HEK293 (cell line): ENCODE data around the gene SCLT1.

Source experiments
- CTCF ChIA-PET: fragments of 350-600 bp; formaldehyde crosslinking; extraction: SDS; loops from one replicate; lab custom pipeline; 2021; ENCODE audit warnings: antibody characterized with exemption; lab: Yijun Ruan, JAX
- POLR2A ChIA-PET: fragments of 300-600 bp; formaldehyde crosslinking; extraction: SDS; loops from one replicate; lab custom pipeline; 2020; ENCODE audit warnings: antibody characterized with exemption, inconsistent platforms; lab: Yijun Ruan, JAX
- H3K27ac ChIP-seq: fragments of 200-500 bp; sonication (Bioruptor generic); 2 replicates; pipeline ENCODE4 v1.5.1; 2014; ENCODE audit warnings: low read depth, low read length, control low read depth, inconsistent platforms; ENCODE audit errors: extremely low read depth
- H3K36me3 ChIP-seq, 2 experiments: fragments of 200-500 bp in 1 of 2; sonication (Bioruptor generic) in 1 of 2; 1 replicate in 1 of 2; 2 replicates in 1 of 2; pipeline ENCODE4 v1.5.1; 2014 to 2017; ENCODE audit warnings: inconsistent platforms in 2 of 2, low read length in 2 of 2; ENCODE audit not compliant: control insufficient read depth in 2 of 2, insufficient read depth in 1 of 2
- H3K4me1 ChIP-seq: fragments of 200-500 bp; sonication (Bioruptor generic); 2 replicates; pipeline ENCODE4 v1.5.1; 2014; ENCODE audit warnings: mild to moderate bottlenecking, low read length, inconsistent platforms; ENCODE audit not compliant: control insufficient read depth, insufficient read depth
- H3K4me3 ChIP-seq: 2 replicates; pipeline ENCODE4 v1.5.1; 2011; ENCODE audit warnings: low read depth, mild to moderate bottlenecking, control low read depth, low read length, moderate library complexity
- H3K9me3 ChIP-seq: fragments of 200-500 bp; sonication (Bioruptor generic); 2 replicates; pipeline ENCODE4 v1.5.1; 2014; ENCODE audit warnings: low read depth, low read length, inconsistent platforms; ENCODE audit not compliant: control insufficient read depth, insufficient read depth
- CTCF ChIP-seq: fragments of 450-650 bp; formaldehyde crosslinking; IDR thresholded peaks from 2 replicates; pipeline ENCODE4 v1.5.1; 2016; ENCODE audit warnings: missing biosample characterization, missing genetic modification characterization
- GLIS1 ChIP-seq: fragments of 450-650 bp; formaldehyde crosslinking; IDR thresholded peaks from 2 replicates; pipeline ENCODE4 v1.5.1; 2016; ENCODE audit warnings: missing biosample characterization, missing genetic modification characterization
- HOXA7 ChIP-seq: sonication (generic); formaldehyde crosslinking; IDR thresholded peaks from 2 replicates; pipeline ENCODE4 v1.8.1; 2022; ENCODE audit warnings: missing genetic modification reagents, borderline replicate concordance
- OSR2 ChIP-seq: fragments of 450-650 bp; formaldehyde crosslinking; IDR thresholded peaks from 2 replicates; pipeline ENCODE4 v1.5.1; 2016; ENCODE audit warnings: missing biosample characterization, missing genetic modification characterization
- ZBTB1 ChIP-seq: fragments of 450-650 bp; formaldehyde crosslinking; IDR thresholded peaks from 2 replicates; pipeline ENCODE4 v1.5.1; 2016; ENCODE audit warnings: missing biosample characterization, missing genetic modification characterization
- ZNF155 ChIP-seq: fragments of 450-650 bp; formaldehyde crosslinking; IDR thresholded peaks from 2 replicates; pipeline ENCODE4 v1.5.1; 2016; ENCODE audit warnings: missing biosample characterization, missing genetic modification characterization
- ZNF169 ChIP-seq: fragments of 450-650 bp; formaldehyde crosslinking; IDR thresholded peaks from 2 replicates; pipeline ENCODE4 v1.5.1; 2016; ENCODE audit warnings: missing biosample characterization, missing genetic modification characterization
- ZNF175 ChIP-seq: fragments of 450-650 bp; formaldehyde crosslinking; IDR thresholded peaks from 2 replicates; pipeline ENCODE4 v1.5.1; 2016; ENCODE audit warnings: missing biosample characterization, missing genetic modification characterization
- ZNF221 ChIP-seq: fragments of 450-650 bp; formaldehyde crosslinking; IDR thresholded peaks from 2 replicates; pipeline ENCODE4 v1.5.1; 2017; ENCODE audit warnings: missing biosample characterization, missing genetic modification characterization, borderline replicate concordance
- ZNF26 ChIP-seq: fragments of 450-650 bp; formaldehyde crosslinking; IDR thresholded peaks from 2 replicates; pipeline ENCODE4 v1.5.1; 2016; ENCODE audit warnings: missing biosample characterization, missing genetic modification characterization
- ZNF311 ChIP-seq: fragments of 450-650 bp; formaldehyde crosslinking; IDR thresholded peaks from 2 replicates; pipeline ENCODE4 v1.5.1; 2017; ENCODE audit warnings: missing biosample characterization, missing genetic modification characterization, borderline replicate concordance
- ZNF341 ChIP-seq: fragments of 450-650 bp; formaldehyde crosslinking; IDR thresholded peaks from 2 replicates; pipeline ENCODE4; 2016; ENCODE audit warnings: low read depth, missing biosample characterization, missing genetic modification characterization
- ZNF350 ChIP-seq: fragments of 450-650 bp; formaldehyde crosslinking; IDR thresholded peaks from 2 replicates; pipeline ENCODE4 v1.5.0; 2017; ENCODE audit warnings: missing biosample characterization, mild to moderate bottlenecking, missing genetic modification characterization
- ZNF549 ChIP-seq: fragments of 450-650 bp; IDR thresholded peaks from 2 replicates; pipeline ENCODE4 v1.5.1; 2018; ENCODE audit warnings: missing biosample characterization, missing genetic modification characterization, mild to moderate bottlenecking, inconsistent platforms, moderate library complexity
- ZNF660 ChIP-seq: fragments of 450-650 bp; IDR thresholded peaks from 2 replicates; pipeline ENCODE4 v1.5.1; 2018; ENCODE audit warnings: missing biosample characterization, mild to moderate bottlenecking, missing genetic modification characterization
- ZSCAN16 ChIP-seq: fragments of 450-650 bp; formaldehyde crosslinking; IDR thresholded peaks from 2 replicates; pipeline ENCODE4 v1.5.1; 2016; ENCODE audit warnings: missing biosample characterization, missing genetic modification characterization
- ZSCAN23 ChIP-seq: fragments of 450-650 bp; formaldehyde crosslinking; IDR thresholded peaks from 2 replicates; pipeline ENCODE4 v1.5.1; 2016; ENCODE audit warnings: missing biosample characterization, missing genetic modification characterization
- TF ChIP-seq, protein P1 (sequence below): fragments of 450-650 bp; formaldehyde crosslinking; IDR thresholded peaks from 2 replicates; pipeline ENCODE4 v1.5.1; 2016; ENCODE audit warnings: missing biosample characterization, missing genetic modification characterization, low read depth
- TF ChIP-seq, protein P2 (sequence below): fragments of 450-650 bp; formaldehyde crosslinking; IDR thresholded peaks from 2 replicates; pipeline ENCODE4 v1.5.1; 2017; ENCODE audit warnings: missing biosample characterization, missing genetic modification characterization

The SCLT1 gene

DNA sequence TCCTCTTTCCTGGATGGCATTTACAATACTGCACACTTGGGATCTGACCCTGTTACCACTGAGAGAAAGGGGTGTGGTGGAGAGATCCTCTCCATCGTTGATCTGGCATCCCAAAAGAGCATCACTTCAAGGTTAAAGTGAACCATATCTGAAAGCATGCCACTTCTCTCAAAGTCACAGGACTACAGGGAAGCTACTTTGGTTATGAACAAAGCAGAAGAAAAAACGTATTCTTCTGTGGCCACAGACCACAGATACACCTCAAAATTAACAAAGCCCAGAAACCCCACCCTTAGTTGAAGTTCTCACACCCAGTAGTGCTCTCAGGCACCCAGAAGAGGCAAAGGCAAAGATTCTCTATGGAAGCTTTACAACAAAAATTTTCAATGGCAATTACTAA lies 175.6 kb downstream of the SCLT1 start:
- no peaks in the 10 kb centered on the region for H3K36me3 ChIP-seq
- POLR2A ChIA-PET: no interaction called here
- H3K4me3 ChIP-seq: no peak overlapping the region
- H3K27ac ChIP-seq: no peak overlapping the region
- CTCF ChIA-PET: no interaction called here
- TF ChIP-seq ZBTB1: no peak
- TF ChIP-seq, protein P1, sequence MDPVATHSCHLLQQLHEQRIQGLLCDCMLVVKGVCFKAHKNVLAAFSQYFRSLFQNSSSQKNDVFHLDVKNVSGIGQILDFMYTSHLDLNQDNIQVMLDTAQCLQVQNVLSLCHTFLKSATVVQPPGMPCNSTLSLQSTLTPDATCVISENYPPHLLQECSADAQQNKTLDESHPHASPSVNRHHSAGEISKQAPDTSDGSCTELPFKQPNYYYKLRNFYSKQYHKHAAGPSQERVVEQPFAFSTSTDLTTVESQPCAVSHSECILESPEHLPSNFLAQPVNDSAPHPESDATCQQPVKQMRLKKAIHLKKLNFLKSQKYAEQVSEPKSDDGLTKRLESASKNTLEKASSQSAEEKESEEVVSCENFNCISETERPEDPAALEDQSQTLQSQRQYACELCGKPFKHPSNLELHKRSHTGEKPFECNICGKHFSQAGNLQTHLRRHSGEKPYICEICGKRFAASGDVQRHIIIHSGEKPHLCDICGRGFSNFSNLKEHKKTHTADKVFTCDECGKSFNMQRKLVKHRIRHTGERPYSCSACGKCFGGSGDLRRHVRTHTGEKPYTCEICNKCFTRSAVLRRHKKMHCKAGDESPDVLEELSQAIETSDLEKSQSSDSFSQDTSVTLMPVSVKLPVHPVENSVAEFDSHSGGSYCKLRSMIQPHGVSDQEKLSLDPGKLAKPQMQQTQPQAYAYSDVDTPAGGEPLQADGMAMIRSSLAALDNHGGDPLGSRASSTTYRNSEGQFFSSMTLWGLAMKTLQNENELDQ: no peak
- no peak for TF ChIP-seq ZNF155 (tag by site-specific recombination)
- H3K4me1 ChIP-seq: no peaks in the 10 kb centered on the region
- H3K9me3 ChIP-seq: no peaks in the 10 kb centered on the region

- Histone ChIP-seq H3K4me1 (no peaks in the 10 kb centered on the region), H3K9me3 (no peaks in the 10 kb centered on the region), H3K27ac (no peak overlapping the region), H3K4me3 (no peak overlapping the region), H3K36me3 (no peaks in the 10 kb centered on the region)
- ChIA-PET CTCF (no interaction called here), POLR2A (no interaction called here)
- TF ChIP-seq ZNF26 (no peak), ZSCAN16 (tag by site-specific recombination) (no peak), ZNF350 (no peak)
- TF ChIP-seq, protein P2, sequence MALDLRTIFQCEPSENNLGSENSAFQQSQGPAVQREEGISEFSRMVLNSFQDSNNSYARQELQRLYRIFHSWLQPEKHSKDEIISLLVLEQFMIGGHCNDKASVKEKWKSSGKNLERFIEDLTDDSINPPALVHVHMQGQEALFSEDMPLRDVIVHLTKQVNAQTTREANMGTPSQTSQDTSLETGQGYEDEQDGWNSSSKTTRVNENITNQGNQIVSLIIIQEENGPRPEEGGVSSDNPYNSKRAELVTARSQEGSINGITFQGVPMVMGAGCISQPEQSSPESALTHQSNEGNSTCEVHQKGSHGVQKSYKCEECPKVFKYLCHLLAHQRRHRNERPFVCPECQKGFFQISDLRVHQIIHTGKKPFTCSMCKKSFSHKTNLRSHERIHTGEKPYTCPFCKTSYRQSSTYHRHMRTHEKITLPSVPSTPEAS (tag by site-specific recombination): no peak
These were observed 176.5 kb downstream of the SCLT1 start for GRCh38 chr4:128916832-128917231.

GRCh38 chr4:128915544-128915943 lies 177.8 kb downstream of the SCLT1 start:
- ChIA-PET CTCF (no interaction called here), POLR2A (no interaction called here)
- Histone ChIP-seq H3K4me1 (no peaks in the 10 kb centered on the region), H3K27ac (no peak overlapping the region), H3K4me3 (no peak overlapping the region), H3K36me3 (no peaks in the 10 kb centered on the region), H3K9me3 (no peaks in the 10 kb centered on the region)
- TF ChIP-seq CTCF (no peak), ZSCAN23 (no peak), ZNF26 (no peak), ZNF311 (tag by site-specific recombination) (no peak), ZNF169 (no peak), ZNF549 (no peak), HOXA7 (CRISPR knock-in tag) (no peak), ZNF660 (tag by site-specific recombination) (no peak), GLIS1 (tag by site-specific recombination) (no peak), OSR2 (tag by site-specific recombination) (no peak), ZNF175 (tag by site-specific recombination) (no peak), ZNF341 (tag by site-specific recombination) (no peak), ZNF221 (no peak)
